ENCODE data around the gene CARMIL1. TPM values are rescaled to one million over a fixed set of nuclear protein-coding genes. Genes with fewer than 3 reads are reported as not detected.

Gene CARMIL1
- total and polyA plus RNA-seq, 10 of the 15 experiments (the other 5 are each of a cell fraction or from before 2014, with no cell fraction given) = 6.4 to 18.1 (median 10.3) TPM

GRCh38 chr6:25257686-25258348 lies 21.4 kb upstream of the CARMIL1 start:
- Histone ChIP-seq H3K9me3 (replicated peaks; ENCODE audit: control insufficient read depth, insufficient read depth, low read length) (no peaks in the 10 kb centered on the region), H3K4me3 (no peak overlapping the region), H4K20me1 (ENCODE audit: control insufficient read depth, insufficient read depth) (no peaks in the 10 kb centered on the region), H3K79me2 (ENCODE audit: control insufficient read depth, insufficient read depth, low read length) (no peaks in the 10 kb centered on the region), H3K4me2 (ENCODE audit: control insufficient read depth, insufficient read depth) (no peak overlapping the region), H3K27ac (ENCODE audit: control insufficient read depth, insufficient read depth) (no peak overlapping the region), H2AFZ (ENCODE audit: control insufficient read depth, low read depth, low read length) (no peak overlapping the region), H3K27me3 (replicated peaks in 1 of 2; ENCODE audit: control insufficient read depth in 2 of 2, insufficient read depth in 2 of 2, low read length in 1 of 2) (peaks cover 0 to 3% of the 10 kb centered on the region in 2 experiments; a peak in 1 of 4 replicates), H3K9ac (ENCODE audit: control insufficient read depth, insufficient read depth, low read length) (no peak overlapping the region), H3K36me3 (ENCODE audit: control insufficient read depth in 2 of 2, insufficient read depth in 2 of 2, low read length in 1 of 2) (no peaks in the 10 kb centered on the region), H3K4me1 (ENCODE audit: control insufficient read depth, insufficient read depth, low read length) (no peaks in the 10 kb centered on the region)
- ChIA-PET POLR2A (no interaction called here), RAD21 (ENCODE audit: unreplicated experiment) (interaction anchor here (0.6 to 1.1 kb wide), 2 partner anchors 8 to 298 kb away, joined by 3 to 8 read pairs; no protein-coding TSS in a partner anchor), SMC1A (ENCODE audit: uncharacterized antibody, unreplicated experiment) (interaction anchor here (0.5 to 1.9 kb wide), 5 partner anchors 8 to 299 kb away, joined by 3 to 12 read pairs (median 3); no protein-coding TSS in a partner anchor), CTCF (interaction anchor here (0.6 to 2.9 kb wide), 6 partner anchors 8 to 662 kb away, joined by 3 to 11 read pairs (median 4); no protein-coding TSS in a partner anchor)
- BruUV-seq (replicated peaks) = no TSS peak
- DNase-seq (ENCODE audit: low read depth, low spot score) (no peak), ATAC-seq (no peak), FAIRE-seq (no peak)
- WGBS (ENCODE audit: insufficient coverage, insufficient replicate concordance, low lambda C conversion rate, missing lambda C conversion rate) = 46% methylated on average over 7 of the region's 7 CpGs
- in situ Hi-C loops (cut with MboI) (loop anchor here (25.0 kb wide), 1 partner anchor 679 kb away; the partner anchor contains the start of gene SLC17A2), intact Hi-C loops (cut with micrococcal nuclease; ENCODE audit: unreplicated experiment) (no loop called here)
- no peak for TF ChIP-seq CEBPZ (IDR thresholded peaks at IDR 0.05; ENCODE audit: low read depth, low read length)
- TF ChIP-seq BCL3 (IDR thresholded peaks at IDR 0.05; ENCODE audit: borderline replicate concordance, insufficient read depth, low read depth, low read length, poor library complexity, severe bottlenecking) = no peak
- TF ChIP-seq ZNF217 (IDR thresholded peaks at IDR 0.05) = no peak
- TF ChIP-seq SRF (IDR thresholded peaks at IDR 0.05; ENCODE audit: low read depth in 2 of 2, low read length in 2 of 2) = no peak
- no peak for TF ChIP-seq NFYA (IDR thresholded peaks at IDR 0.05; ENCODE audit: borderline replicate concordance, low read depth, low read length)
- TF ChIP-seq EGR1 (IDR thresholded peaks at IDR 0.05; ENCODE audit: borderline replicate concordance in 1 of 2, low read depth in 2 of 2, low read length in 2 of 2) = no peak
- no peak for TF ChIP-seq POLR2AphosphoS5 (IDR thresholded peaks at IDR 0.05; ENCODE audit: low read length)
- TF ChIP-seq CHD2 (IDR thresholded peaks at IDR 0.05; ENCODE audit: borderline replicate concordance, low read depth, low read length) = no peak
- no peak for TF ChIP-seq BCLAF1 (IDR thresholded peaks at IDR 0.05)
- no peak for TF ChIP-seq CREB1 (IDR thresholded peaks at IDR 0.05; ENCODE audit: low read depth)
- TF ChIP-seq SREBF1 (IDR thresholded peaks at IDR 0.05; ENCODE audit: low read length) = no peak
- no peak for TF ChIP-seq NRF1 (conservative IDR thresholded peaks at IDR 0.05; ENCODE audit: low read depth, low read length)
